A549 treated with RU486 at 1 μM for 4 hours (cell line): ENCODE data around the gene ZNF14. TPM values are rescaled to one million over a fixed set of nuclear protein-coding genes. Genes with fewer than 3 reads are reported as not detected.

Experiments
- total RNA-seq: library from RNA; stranded (reverse); fragments of 200-300 nt; extraction: Qiagen RNA extraction; gene quantifications from 5 replicates; pipeline ENCODE4 v1.2.3, GENCODE V29; 2022; ENCODE audit warnings: low read depth

Gene ZNF14
- total RNA-seq, result 1.5 to 2.1 TPM (median 1.9 TPM) in 5 replicates

DNA sequence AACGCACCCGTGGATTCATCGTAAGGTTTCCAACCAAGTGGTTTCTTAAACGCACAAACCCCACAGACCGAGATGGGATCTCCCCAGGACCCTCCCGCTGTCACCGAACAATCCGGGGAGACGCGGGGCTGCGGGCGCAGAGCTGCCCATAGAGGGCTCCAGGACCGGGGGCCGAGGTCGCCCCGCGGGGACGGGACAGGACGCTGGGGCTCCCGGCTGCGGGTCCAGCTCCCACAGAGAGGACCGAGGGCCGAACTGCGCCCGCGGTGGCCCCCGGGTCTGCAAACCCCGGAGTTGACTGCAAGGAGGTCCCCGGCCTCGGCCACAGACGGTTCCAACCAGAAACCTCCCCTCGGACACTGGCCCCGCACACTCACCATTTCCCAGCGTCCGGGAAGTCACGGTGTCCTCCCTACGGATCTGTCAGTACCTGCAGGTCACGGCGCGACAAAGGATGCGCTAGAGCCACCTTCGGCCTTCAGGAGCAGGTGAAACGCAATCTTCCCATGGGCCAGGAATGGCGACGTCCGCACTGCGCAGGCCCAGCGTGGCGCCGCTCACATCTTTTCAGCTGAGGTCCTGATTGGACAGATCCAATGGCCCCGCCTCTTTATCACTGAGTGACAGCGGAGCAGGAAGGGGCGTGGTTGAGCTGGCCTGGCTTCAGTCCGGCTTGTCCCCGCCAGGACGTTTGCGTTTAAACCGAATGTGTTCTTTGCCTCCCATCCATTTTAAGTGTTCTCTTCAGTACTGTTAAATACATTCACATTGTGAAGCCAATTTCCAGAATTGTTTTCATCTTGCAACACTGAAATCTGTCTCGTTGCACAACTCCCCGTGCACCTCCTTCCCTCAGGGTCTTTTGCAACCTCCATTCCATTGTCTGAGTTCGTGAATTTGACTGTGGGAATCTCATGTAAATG, at the start of gene ZNF14:
ZNF14 (minus strand) TSS at position 534 of the 923 bp plus-strand sequence; CDS start at position 380, 154 bp downstream.

DNA sequence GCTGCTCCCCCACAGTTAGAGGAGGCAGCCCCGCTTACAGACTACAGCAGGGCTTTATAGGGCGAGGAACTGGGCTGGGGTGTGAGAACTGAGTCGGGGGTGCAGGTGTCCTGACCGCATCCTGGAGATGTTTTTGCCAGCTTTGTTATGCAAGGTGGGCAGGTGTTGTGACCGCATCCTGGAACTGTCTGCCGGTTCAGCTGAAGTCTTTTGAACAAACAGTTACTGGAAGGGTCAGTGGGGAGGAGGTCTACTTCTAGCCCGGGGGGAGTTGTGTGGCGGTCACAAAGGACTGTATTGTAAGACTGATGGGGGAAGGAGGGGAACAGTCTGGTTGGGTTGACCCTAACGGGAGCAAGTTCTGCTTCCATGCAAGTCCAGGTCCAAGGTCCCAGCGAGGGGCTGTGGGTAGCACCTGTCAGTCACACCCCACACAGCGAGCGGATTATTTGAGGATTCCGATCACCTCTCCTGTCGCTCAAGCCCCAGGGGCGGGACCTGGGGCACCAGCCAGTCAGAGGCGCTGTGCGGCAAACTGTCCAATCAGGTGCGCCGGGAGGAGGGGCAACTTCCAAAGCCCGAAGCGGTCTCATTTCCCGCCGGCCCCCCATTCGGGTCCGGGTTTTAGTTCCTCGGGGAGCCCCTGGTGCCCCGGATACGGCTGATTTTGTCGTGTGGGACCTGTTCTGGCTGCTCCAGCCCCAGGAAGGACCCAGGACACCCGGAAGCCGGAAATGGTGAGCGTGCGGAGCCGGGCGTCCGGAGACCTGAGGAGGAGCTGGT, 64.5 kb downstream of the ZNF14 start, which contains the start of gene ZNF101:
ZNF101 (plus strand) TSS at position 610 of the 783 bp plus-strand sequence; CDS start at position 735, 125 bp downstream.

GRCh38 chr19:19663256-19664120, 69.4 kb downstream of the ZNF14 start, which contains the start of gene ATP13A1:
ATP13A1 (minus strand) TSS chr19:19663676; CDS start chr19:19663666, 10 bp downstream.

Other genes starting within 250 kb of the ZNF14 start
- 0.85 to 1.8 TPM (median 1.6 TPM) in 5 replicates for gene TSSK6, start 217.6 kb downstream of the ZNF14 start, total RNA-seq
- gene NDUFA13, start 216.9 kb downstream of the ZNF14 start, total RNA-seq, result 162 to 199 TPM (median 165 TPM) in 5 replicates
- gene YJEFN3, start 204.2 kb downstream of the ZNF14 start, total RNA-seq, result 1.8 to 3.8 TPM (median 3.4 TPM) in 5 replicates
- 0.11 to 0.32 TPM (median 0.22 TPM) in 5 replicates for gene CILP2, start 194.8 kb downstream of the ZNF14 start, total RNA-seq
- gene PBX4, start 114.4 kb downstream of the ZNF14 start, total RNA-seq, result 1.5 to 2.1 TPM (median 1.9 TPM) in 5 replicates
- 2.9 to 4.6 TPM (median 3.3 TPM) in 5 replicates for gene LPAR2, start 104.9 kb downstream of the ZNF14 start, total RNA-seq
- gene GMIP, start 89.5 kb downstream of the ZNF14 start, total RNA-seq, result 3.5 to 5.8 TPM (median 4.9 TPM) in 5 replicates
- gene ATP13A1, start 69.4 kb downstream of the ZNF14 start, total RNA-seq, result 24.5 to 34.4 TPM (median 33.4 TPM) in 5 replicates
- gene ZNF101, start 64.3 kb downstream of the ZNF14 start, total RNA-seq, result 4.0 to 5.7 TPM (median 4.2 TPM) in 5 replicates
- gene ZNF506, start 88.6 kb upstream of the ZNF14 start, total RNA-seq, result 0.15 to 0.40 TPM (median 0.23 TPM) in 3 of 5 replicates, not detected in the others
- not detected in 5 replicates for gene ZNF253, start 132.8 kb upstream of the ZNF14 start, total RNA-seq
- not detected in 5 replicates for gene ZNF93, start 167.8 kb upstream of the ZNF14 start, total RNA-seq